Epithelial cell of prostate (primary cell): Measurements from ENCODE around the gene CUL3.
"Not testable (repeated sequence)": the region's sequence is repeated elsewhere in the genome, so short reads cannot be mapped to it uniquely, and the experiment has no call there.

ENCODE experiments used
- DNase-seq: peaks from one replicate; pipeline ENCODE4 v3.0.0-alpha.2; 2011; ENCODE audit warnings: low read depth, low spot score
- H3K27ac ChIP-seq: fragments of 450-650 bp; 2 replicates; pipeline ENCODE4 v1.5.1; 2017; ENCODE audit warnings: mild to moderate bottlenecking

Gene CUL3

GRCh38 chr2:224585211-224586088, at the start of gene CUL3:
Gene CUL3 (minus strand): TSS chr2:224585363. CDS start chr2:224585009, 354 bp downstream.
- H3K27ac ChIP-seq = peak within 1 kb of the TSS; percentile 92
- peak; percentile 87 for DNase-seq

- DNase-seq = no peak
- H3K27ac ChIP-seq = no peak overlapping the region
These were observed 45.7 kb upstream of the CUL3 start for GRCh38 chr2:224630659-224631550.

- H3K27ac ChIP-seq = no peak overlapping the region
- no peak for DNase-seq
These were observed 43.3 kb upstream of the CUL3 start for GRCh38 chr2:224628416-224628815.

- no peak overlapping the region for H3K27ac ChIP-seq
- no peak for DNase-seq
These were observed 41.6 kb upstream of the CUL3 start for GRCh38 chr2:224626735-224627134.

GRCh38 chr2:224613543-224614286, 28.6 kb upstream of the CUL3 start:
- DNase-seq = no peak
- H3K27ac ChIP-seq = no peak overlapping the region

GRCh38 chr2:224612578-224612977, 27.4 kb upstream of the CUL3 start:
- no peak for DNase-seq
- H3K27ac ChIP-seq = no peak overlapping the region

- no peak for DNase-seq
- H3K27ac ChIP-seq = no peak overlapping the region
These were observed 26.8 kb upstream of the CUL3 start for GRCh38 chr2:224611938-224612337.

- no peak overlapping the region for H3K27ac ChIP-seq
- no peak for DNase-seq
These were observed 22.9 kb upstream of the CUL3 start for GRCh38 chr2:224608104-224608503.

GRCh38 chr2:224603746-224604500, 18.8 kb upstream of the CUL3 start:
- not testable (repeated sequence) for DNase-seq, H3K27ac ChIP-seq

- not testable (repeated sequence) for DNase-seq, H3K27ac ChIP-seq
These were observed 17.7 kb upstream of the CUL3 start for GRCh38 chr2:224602778-224603375.

GRCh38 chr2:224601923-224602322, 16.8 kb upstream of the CUL3 start:
- no peak overlapping the region for H3K27ac ChIP-seq
- no peak for DNase-seq

GRCh38 chr2:224598678-224599077, 13.5 kb upstream of the CUL3 start:
- no peak for DNase-seq
- no peak overlapping the region for H3K27ac ChIP-seq

GRCh38 chr2:224596289-224596688, 11.1 kb upstream of the CUL3 start:
- no peak for DNase-seq
- H3K27ac ChIP-seq = no peak overlapping the region

- no peak for DNase-seq
- no peak overlapping the region for H3K27ac ChIP-seq
These were observed 10.4 kb upstream of the CUL3 start for GRCh38 chr2:224595518-224595917.

- no peak for DNase-seq
- H3K27ac ChIP-seq = no peak overlapping the region
These were observed 9.7 kb upstream of the CUL3 start for GRCh38 chr2:224594840-224595239.

GRCh38 chr2:224591220-224591619, 6.1 kb upstream of the CUL3 start:
- no peak for DNase-seq
- H3K27ac ChIP-seq = no peak overlapping the region

- DNase-seq = no peak
- H3K27ac ChIP-seq = peak overlapping the region; percentile 92
These were observed 1.0 kb upstream of the CUL3 start for GRCh38 chr2:224586127-224586695.

GRCh38 chr2:224584785-224585210, 365 bp downstream of the CUL3 start:
- H3K27ac ChIP-seq = peak overlapping the region; percentile 92
- no peak for DNase-seq
